ENCODE data around the gene NFIB.

- TF ChIP-seq POLR2A (IDR thresholded peaks at IDR 0.05) = no peak
- TF ChIP-seq CTCF (IDR thresholded peaks at IDR 0.05) = no peak
- no peak for TF ChIP-seq POLR2AphosphoS5 (IDR thresholded peaks at IDR 0.05)
- TF ChIP-seq EP300 (IDR thresholded peaks at IDR 0.05) = no peak
These were observed 143.5 kb downstream of the NFIB start for GRCh38 chr9:14170392-14170931.

Data from stomach (tissue), 4 donors.